ENCODE results near the gene RPRD1B. TPM values are rescaled to one million over a fixed set of nuclear protein-coding genes. Genes with fewer than 3 reads are reported as not detected.
A peak's percentile ranks its signal among the peaks of the same experiment; 100 is the strongest.

Gene RPRD1B
- total and polyA plus RNA-seq, 2 of the 13 experiments (the other 11 are each of a cell fraction or from before 2014, with no cell fraction given): 31.1 to 41.5 TPM

- 0 out of 2 replicates have a peak, but pooled peaks have one; percentile 9 for TF ChIP-seq MNT (IDR thresholded peaks at IDR 0.05)
- TF ChIP-seq ZBTB2 (CRISPR knock-in tag; IDR thresholded peaks at IDR 0.05; ENCODE audit: low read depth): 0 out of 2 replicates have a peak, but pooled peaks have one; percentile 21
- 0 out of 2 replicates have a peak, but pooled peaks have one; percentile 69 for TF ChIP-seq ZNF124 (CRISPR knock-in tag; IDR thresholded peaks at IDR 0.05)
- peak; percentile 70 for TF ChIP-seq IKZF5 (CRISPR knock-in tag; IDR thresholded peaks at IDR 0.05)
- no peak for TF ChIP-seq NR0B2 (CRISPR knock-in tag; IDR thresholded peaks at IDR 0.05)
- TF ChIP-seq ZNF317 (CRISPR knock-in tag; IDR thresholded peaks at IDR 0.05): no peak
- TF ChIP-seq SIN3A (IDR thresholded peaks at IDR 0.05; ENCODE audit: borderline replicate concordance, low read depth, low read length): no peak; the same call in 1 of the 2 replicates
- TF ChIP-seq THAP7 (CRISPR knock-in tag; IDR thresholded peaks at IDR 0.05): no peak
- 0 out of 2 replicates have a peak, but pooled peaks have one; percentile 27 for TF ChIP-seq ZZZ3 (CRISPR knock-in tag; IDR thresholded peaks at IDR 0.05; ENCODE audit: borderline replicate concordance)
- TF ChIP-seq MBD4 (IDR thresholded peaks at IDR 0.05; ENCODE audit: borderline replicate concordance, low read length): no peak
- TF ChIP-seq DRAP1 (CRISPR knock-in tag; IDR thresholded peaks at IDR 0.05): peak; percentile 10
- peak; percentile 81 for TF ChIP-seq NRL (CRISPR knock-in tag; IDR thresholded peaks at IDR 0.05; ENCODE audit: borderline replicate concordance)
- TF ChIP-seq CBFB (CRISPR knock-in tag; IDR thresholded peaks at IDR 0.05): peak; percentile 28; the same call in 1 of the 2 replicates
- no peak for TF ChIP-seq ZNF574 (CRISPR knock-in tag; IDR thresholded peaks at IDR 0.05)
- TF ChIP-seq SRSF1 (optimal IDR thresholded peaks at IDR 0.05; ENCODE audit: low read depth, low read length): peak; percentile 41
- no peak for TF ChIP-seq POLR2AphosphoS2 (IDR thresholded peaks at IDR 0.05; ENCODE audit: low read depth, low read length)
- no peak for TF ChIP-seq SUZ12 (IDR thresholded peaks at IDR 0.05; ENCODE audit: low read depth, low read length)
- TF ChIP-seq ZNF230 (CRISPR knock-in tag; IDR thresholded peaks at IDR 0.05): peak; percentile 27; the same call in 1 of the 2 replicates
- TF ChIP-seq SP1 (IDR thresholded peaks at IDR 0.05): no peak
- peak; percentile 34; the same call in 1 of the 2 replicates for TF ChIP-seq SP1 (CRISPR knock-in tag; IDR thresholded peaks at IDR 0.05)
These were observed 91.9 kb downstream of the RPRD1B start (continued) for GRCh38 chr20:38125157-38126056.
